Stimulated activated CD4-positive, alpha-beta T cell treated with anti-CD3 and anti-CD28 coated beads, TNF-alpha, amount 100 ng/mL, for 24 hours (primary cell): Measurements from ENCODE around the gene SNX11.

Experiments used
- DNase-seq, 3 experiments: peaks; one replicate each; pipeline ENCODE4 v3.0.0-alpha.2; 2020; ENCODE audit warnings: low read depth in 3 of 3

SNX11 gene

DNA sequence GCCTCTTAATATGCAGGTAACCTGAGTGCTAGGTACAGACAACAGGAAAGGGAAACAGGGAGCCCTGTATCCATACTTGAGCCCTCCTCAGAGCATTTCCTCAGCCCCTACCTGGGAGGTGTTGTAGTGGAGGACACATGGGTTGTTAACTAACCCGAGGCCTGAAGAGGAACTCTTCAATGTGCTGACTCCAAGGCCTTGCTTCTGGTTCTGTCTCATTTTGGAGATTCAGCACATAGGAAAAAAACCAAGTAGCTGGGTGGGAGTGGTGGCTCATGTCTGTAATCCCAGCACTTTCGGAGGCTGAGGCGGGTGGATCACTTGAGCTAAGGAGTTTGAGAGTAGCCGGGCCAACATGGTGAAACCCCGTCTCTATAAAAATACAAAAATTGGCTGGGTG, 24.8 kb downstream of the SNX11 start:
- no peak for DNase-seq

DNA sequence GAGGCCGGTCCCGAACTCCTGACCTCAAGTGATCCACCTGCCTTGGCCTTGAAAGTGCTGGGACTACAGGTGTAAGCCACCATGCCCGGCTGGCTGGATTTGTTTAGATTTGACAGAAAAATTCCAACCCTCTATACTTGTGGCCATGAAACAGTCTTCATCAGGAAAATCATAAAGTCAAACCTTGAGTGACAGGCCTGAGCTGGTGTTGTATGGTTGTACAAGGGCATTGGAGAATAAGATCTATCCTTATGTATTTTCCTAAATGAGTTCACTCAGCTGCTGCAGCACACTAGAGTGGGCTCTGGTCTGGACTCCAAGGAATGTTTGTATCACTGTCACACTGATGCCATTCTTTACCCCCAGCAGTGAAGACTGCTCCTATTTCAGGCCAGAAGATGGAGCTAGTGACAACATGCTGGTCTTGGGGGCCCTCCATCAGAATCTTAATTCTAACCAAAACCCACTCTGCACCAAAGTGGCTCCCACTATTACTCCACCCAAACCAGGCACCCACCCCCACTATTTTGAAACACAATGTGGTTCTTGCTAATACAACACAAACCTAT, 27.4 kb downstream of the SNX11 start:
- no peak for DNase-seq

DNA sequence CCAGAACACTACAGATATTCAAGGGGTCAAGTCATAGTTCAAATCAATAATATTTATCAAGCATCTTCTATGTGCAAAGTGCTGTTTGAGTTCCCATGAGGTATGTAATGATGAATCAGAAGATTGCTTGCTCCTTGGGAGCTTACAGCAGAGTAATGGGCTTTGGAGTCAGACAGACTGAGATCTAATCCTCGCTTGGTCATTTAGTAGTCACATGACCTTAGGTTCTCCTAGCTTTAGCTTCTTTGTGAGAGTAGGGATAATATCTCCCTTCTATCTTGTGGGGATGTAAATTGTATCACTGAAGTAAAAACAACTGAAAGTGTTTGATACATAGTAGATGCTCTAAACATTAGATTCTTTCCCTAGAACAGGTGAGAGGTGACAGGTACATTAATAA, 30.1 kb downstream of the SNX11 start:
- DNase-seq, result no peak

DNA sequence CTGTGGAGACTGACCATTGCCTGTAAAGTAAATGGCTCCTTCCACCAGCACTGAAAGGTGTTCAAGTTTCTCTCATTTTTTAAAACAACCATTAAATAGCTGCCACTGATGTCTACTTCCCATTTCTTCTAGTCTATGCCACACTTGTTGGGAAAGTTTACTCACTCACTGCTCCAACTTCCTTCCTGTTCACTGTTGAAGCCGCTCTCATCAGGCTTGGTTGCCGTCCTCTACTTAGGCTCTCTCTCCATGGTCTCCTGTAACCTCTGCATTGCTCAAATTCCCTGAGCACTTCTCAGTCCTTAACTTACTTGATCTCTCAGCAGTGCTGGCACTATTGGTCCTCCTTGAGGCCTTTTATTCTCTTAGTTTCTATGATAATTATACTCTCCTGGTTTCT, 32.4 kb downstream of the SNX11 start:
- no peak for DNase-seq

DNA sequence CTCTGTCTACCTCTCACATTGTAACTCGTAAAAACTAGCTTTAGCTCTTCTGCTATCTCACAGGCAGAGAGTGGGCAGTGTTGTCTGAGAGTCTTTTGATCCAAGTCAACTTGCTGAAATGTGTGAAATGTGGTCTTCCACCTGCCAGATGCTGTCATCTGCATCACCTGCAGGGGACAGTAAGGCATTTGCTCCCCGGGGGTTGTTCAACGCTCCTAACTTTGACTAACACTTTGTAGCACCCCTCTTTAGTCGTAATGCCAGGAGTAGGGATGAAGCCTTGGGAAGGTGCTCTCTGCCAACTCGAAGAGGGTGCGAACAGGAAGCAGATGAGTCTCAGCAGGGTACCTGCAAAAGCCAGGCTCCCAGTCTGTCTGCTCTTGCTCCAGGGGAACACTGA, 36.1 kb downstream of the SNX11 start:
- no peak for DNase-seq

DNA sequence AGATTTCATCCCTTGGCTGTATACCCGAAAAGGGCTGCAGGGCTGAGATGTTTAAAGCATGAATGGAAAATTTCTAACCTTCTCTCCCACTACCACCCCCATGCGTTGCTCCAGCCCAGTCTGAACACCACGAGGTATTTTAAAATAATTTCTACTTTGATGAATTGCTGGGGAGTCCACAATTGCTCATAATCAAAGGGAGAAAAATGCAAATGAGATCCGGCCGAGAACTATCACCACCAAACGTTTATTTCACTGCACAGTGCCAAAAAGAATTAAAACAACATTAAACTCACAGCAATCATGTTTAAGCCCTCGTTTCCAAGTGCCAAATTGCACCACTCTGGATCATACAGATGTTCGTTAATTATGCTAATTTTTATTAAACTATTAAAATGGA, 36.7 kb downstream of the SNX11 start:
- no peak for DNase-seq

DNA sequence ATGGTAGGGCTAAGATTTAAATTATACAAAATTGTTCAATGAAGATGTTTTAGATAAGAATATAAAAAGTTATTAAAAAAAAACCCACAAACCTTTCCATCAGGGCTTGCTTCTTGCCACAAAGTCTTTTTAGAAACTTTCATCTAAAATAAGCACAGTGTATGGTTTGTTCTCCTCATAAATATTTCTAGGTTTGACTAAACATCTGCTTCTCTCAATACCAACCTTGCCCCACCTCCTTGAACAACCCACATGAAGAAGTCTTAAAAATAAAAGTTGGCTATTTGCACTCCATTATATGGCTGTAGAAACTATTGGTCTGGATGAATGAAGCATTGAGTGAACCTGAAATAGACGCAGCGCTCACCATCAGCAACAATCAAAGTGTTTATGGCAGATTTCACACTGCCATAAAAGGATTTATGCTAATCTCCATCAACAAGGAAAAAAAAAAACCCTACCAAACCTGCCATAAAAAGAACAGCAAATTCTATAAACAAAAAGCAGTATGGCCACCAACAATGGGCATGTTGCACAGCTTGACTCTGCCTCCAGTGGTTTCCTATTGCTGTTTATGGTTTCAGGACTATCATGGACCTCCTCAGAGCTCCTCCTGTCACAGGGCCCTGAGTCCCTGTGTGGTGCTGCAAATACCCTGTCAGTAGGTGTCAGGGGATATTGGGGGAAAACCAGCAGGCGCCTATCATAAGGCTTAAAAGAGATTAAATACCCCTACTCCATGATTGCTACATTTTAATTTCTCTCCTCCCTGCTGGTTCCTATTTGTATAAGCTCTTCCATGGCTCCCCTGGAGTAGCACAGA, 37.6 kb downstream of the SNX11 start:
- DNase-seq, result no peak

DNA sequence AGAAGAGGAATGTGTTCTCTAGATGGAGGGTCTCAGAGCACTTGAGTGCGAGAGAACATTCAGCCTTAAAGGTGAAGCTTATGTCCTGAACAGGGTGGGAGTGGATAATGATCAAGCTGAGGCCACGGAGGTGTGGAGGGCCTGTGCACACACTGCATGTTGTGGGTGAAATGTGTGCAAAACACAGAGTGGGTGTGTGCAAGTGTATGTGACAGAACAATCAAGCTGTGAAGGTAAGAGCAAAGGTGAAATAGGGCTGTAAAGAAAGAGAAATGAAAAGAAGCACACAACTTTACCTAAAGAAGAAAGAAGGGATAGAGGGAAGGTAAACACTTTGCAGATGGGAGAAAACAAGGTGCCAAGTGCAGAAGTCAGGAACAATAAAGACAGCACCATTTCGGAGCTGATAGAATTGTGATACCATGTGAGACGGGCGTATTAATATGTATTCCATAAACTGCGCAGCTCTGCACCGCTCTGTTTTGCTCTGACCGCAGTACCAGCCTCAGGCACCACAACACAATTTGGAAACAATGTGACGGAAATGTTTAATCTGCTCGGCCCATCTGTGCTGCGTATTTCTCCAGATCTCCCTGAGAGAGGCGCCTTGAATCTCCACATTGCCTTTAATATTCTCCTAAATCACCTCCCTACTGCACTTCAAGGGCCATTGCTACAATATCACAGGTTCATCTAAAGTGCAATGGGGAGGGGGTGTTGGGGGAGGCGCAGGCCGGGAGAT, 40.6 kb downstream of the SNX11 start:
- no peak for DNase-seq

DNA sequence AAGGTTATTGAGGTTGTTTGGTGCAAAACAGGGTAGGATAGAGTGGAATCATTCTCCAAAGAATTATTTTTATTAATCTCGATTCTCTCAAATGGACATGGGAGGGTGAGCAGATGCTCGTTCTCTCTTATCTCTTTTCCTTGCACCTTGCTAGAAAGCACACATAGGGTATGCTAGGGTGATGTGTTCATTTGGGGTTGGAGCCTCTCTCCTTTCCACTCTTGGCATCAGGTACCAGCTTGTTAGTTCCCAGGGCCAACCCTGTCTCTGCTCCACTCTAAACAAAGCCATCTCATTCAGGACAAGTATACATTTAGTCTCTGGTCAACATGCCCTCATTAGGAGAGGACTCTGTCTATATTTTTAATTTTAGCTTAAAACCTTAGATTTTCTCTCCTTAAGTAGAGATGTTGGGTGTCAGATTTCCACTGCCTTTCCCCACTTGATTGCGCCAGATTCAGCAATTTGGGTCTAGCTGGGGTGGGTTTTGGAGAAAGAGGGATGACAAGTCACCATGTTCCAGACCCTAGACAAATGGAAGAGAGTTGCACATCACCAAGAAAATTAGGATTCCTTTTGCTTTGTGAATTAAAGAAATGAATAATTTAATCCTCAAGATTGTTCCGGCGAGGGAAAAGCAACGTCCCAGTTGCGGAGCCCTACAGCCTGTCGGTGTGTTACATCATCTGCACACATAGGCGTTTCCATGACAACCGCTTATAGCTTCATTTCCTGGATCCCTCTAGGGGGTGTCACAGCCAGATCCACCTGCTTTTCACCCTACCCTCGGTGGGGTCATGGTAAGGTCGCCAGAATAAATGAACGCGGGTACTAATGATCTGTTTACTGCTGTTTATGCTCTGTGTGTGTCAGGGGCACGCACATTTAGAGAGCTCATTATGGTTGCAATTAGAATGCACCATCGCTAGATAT, 41.6 kb downstream of the SNX11 start:
- no peak for DNase-seq

DNA sequence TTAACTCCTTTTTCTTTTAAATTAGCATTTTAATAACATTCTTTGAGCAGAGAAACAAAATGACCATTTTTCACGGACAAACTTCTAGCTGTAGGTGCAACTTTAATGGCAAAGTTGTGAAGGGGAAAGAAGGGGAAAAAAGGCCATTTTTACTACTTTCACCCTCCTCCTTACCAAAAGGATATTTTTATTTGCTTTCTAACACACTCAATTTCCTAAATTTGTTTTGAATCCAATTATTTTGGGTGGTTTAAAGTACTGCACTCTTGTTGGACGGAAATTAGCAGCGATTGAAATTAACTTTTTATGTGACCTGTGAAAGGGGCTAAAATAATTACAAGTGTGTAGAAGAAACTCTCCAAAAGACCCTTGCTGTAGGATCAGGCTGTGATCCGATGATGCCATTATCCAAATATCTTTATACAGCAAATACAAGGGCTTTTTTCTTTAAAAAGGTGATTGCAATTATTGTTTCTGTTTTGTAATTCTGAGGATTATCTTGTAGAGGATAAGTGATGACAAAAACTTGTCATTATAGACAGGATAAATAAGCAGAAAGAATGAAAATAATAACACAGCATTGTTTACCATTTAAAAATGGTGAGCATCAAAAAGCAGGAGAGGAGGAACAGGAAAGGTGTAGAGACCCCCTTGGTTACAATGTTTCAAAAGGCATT, 42.4 kb downstream of the SNX11 start:
- no peak for DNase-seq

DNA sequence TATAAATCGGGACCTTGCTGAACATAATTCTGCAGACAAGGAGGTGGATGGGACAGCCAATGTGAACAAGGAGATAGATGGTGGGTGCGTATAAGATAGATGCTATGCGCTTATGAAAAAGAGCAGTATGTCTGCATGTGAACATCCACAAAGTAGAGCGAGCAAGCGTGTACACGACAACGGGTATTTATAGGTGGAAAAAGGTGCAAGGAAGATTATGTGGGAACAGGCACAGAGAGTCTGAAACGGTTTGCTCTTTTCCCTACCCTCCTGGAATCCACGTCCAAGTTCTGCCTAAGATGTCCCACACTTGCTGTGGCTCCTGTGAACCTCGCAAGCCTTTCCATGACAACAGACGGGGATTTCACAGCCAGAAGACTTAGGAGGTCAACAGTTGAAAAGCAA, 43.0 kb downstream of the SNX11 start:
- DNase-seq, result no peak

DNA sequence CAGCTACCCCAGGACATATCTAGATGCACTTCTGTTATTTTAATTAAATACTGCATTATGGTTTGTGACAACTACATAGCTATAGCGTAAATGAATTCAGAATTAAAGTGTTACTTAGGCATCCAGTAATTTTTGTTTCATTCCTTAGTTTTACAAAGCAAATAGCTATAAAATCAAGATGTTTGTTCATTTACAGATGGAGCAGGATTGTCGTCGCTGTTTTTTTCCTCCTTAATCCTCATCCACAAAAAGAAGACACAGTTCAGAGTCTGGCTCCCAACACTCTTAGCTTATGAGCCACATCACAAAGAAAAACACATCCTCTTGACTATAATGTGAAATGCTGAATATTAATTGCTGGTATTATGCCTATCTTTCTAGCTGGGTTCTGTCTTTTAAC, 43.7 kb downstream of the SNX11 start:
- DNase-seq, result no peak

DNA sequence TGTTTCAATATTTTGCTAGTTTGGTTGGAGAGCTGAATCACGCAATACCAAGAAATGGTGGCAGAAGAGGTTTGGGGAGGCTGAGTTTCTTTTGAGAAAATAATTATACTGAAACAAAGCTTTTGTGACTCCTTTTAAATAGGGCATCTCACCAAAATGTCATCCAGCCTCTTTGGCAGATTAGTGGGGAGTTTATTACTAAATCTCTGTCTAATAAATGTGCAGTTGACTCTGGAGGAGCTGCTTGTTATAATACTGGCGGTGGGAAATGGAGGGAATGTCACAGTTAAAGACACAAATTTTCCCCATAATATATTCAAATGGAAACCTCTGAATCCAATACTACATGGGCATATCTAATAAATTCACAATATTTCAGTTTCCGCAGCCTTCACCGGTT, 44.7 kb downstream of the SNX11 start:
- no peak for DNase-seq

DNA sequence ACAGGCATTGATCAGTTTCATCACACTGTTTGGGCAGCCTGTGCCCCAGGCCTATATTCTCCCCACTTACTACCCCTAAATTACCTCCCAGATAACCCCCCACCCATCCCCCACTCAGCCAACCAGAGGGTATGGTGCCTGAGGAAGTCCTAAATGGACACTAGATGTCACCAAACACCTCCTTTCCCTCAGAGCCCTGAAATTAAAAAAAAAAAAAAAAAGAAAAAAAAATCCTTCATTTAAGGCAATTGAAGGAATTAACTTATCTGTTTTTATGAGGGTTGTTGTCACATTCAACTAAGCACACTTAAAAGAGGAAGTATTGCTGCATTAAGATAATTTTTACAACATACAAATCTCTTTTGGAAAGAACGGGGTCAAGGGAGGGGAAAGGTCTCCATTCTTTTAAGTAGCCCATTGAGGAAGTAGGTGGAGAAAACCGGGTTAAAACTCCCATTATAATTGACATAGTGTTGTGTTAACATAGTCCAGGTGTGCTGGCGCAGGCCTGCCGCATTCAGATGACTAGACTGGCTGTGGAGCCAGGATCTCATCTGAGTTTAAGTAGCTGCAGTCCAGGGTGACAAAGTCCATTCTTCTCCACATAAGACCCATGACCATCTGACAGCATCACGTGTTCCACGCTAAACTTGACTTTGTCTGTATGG, 46.3 kb downstream of the SNX11 start:
- peak in 1 of 3 experiments; percentile 5 for DNase-seq

DNA sequence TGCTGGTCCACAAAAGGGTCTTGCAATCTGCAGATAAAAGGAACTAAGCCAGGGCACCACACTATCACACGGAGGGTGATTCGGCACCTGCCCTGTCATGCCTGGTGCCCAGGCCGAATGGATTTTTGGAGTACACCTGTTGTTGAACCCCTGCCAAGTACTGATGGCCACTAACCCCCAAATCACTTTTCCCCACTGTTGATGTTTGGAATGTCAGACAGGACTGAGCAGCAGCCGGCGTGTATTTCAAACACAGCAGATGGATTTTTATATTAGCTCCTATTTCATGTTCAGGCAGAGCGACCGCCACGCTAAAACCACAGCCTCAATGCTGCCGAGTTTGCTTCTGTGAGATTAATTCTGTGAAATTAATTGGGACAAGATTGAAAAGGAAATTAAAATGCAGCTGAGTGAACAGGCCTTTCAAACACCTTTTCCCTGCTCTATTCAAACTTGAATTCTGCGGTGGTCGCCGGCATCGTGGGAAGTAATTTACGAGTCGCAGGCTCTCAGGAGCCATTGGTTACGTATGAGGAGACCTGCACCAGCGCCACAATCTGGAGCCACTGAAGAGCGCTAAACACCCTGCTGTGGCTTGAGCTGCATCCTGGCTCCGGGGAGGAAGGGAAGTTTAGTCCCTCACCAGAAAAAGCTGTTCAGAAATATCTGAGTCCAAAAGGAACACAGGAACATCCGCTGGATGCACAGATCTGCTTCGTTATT, 48.5 kb downstream of the SNX11 start:
- DNase-seq, result no peak

DNA sequence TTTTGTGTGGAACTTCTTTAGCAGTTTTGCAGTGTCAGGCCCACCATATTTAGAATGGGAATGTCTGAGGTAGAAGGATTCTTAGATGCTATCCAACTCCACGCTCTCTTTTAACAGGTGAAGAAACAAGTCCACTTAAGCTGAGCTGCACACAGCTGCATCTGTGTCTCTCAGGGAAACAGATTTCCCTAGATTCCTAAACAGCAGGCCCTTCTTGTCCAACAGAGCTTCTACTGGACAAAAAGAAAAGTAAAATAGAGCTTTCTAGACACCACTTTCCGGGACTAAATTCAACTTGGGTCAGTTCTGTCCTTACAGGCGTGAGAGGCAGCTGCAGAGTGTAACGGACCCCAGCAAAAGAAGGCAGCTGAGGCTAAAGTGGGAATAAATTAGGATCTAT, 51.7 kb downstream of the SNX11 start:
- no peak for DNase-seq

DNA sequence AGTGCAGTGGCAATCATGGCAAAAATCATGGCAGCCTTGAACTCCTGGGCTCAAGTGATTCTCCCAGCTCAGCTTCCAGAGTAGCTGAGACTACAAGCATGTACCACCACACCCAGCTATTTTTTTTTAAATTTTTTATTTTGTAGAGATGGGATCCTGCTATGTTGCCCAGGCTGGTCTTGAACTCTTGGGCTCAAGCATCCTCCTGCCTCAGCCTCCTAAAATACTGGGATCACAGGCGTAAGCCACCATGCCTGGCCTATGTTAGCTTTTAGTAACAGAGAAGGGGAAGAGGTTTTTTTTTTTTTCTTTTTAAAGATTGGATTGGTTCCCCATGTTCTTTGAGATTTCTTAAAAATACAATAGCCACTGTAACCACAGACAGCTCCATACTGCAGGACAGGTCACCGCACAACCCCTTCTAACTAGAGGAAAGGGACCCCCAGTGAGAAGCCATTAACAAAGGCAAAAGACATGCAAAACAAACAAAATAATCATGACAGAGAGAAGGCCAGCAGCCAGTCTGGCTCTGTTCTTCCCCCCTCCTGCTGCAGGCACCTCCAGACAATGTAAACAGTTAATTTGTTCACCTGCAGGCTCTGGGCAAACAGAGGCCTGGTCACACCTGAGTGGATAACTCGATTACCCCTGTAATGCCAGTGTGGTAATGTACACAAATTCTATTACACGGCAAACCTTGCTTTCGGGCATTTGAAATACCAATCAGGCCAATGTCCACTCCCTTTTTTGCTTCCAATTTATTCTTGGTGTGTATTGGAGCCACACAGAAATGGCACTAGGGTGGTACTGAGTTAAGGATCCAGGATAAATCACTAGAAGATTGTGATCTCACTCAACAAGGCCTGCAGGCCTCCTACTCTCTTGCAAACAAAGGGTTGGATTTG, 52.9 kb downstream of the SNX11 start:
- DNase-seq, result no peak

DNA sequence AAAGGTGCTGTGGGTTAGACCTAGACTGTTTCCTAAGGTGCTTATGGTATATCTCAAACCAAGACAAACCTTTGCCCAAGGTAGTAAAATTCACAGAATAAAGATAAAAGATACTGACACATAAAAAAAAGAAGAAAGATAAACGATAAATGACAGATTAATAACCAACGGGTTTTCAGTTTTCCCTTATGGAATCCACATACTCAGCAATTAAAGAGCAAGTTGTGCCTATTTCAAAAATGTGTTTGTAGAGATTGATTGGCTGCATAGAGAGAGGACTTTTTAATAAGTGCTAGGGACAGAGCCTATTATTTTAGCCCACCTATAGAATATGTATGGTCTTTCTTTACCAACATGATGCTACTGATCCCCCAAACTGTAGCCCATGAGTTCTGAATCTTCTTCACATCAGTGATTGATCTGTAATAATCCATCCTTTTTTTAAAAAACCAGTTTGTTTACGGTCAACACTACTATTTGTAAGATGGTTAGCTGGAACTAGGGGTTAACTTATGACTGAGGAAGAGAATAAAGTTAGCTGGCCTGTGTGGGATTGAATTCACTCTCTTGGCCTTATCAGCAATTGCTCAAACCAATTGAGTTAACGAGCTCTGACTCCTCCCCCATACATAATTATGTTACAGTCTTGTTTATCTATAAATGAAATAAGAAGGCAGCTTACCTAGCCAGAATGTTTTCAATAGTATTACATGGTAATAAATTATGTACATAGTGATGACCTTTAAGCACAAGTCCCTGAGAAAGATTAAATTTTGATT, 53.8 kb downstream of the SNX11 start:
- no peak for DNase-seq
